NT2/D1 (cell line): ENCODE data around the gene NEK3.

Source experiments
- SUZ12 ChIP-seq: IDR thresholded peaks from 2 replicates; pipeline ENCODE4 v1.6.1; 2011; ENCODE audit not compliant: insufficient read length, insufficient read depth; ENCODE audit errors: extremely low read depth
- YY1 ChIP-seq: IDR thresholded peaks from 2 replicates; pipeline ENCODE4 v1.6.1; 2011; ENCODE audit not compliant: insufficient read length, insufficient read depth
- ZNF274 ChIP-seq: IDR thresholded peaks from 2 replicates; pipeline ENCODE4 v1.6.1; 2011; ENCODE audit warnings: mild to moderate bottlenecking, low read depth, low read length

GRCh38 chr13:52141299-52141698, 18.1 kb downstream of the NEK3 start:
- TF ChIP-seq YY1 (no peak), ZNF274 (no peak), SUZ12 (no peak)
